ENCODE measurements around the gene PROX1. TPM values are rescaled to one million over a fixed set of nuclear protein-coding genes. Genes with fewer than 3 reads are reported as not detected.
A peak's percentile ranks its signal among the peaks of the same experiment; 100 is the strongest.

The PROX1 gene
- total RNA-seq, 1 donor from 2014 or later: 14.3 TPM

GRCh38 chr1:214026985-214027384, 39.2 kb downstream of the PROX1 start:
- H3K36me3 Mint-ChIP-seq (ENCODE audit: low read depth): no peaks in the 10 kb centered on the region
- H3K27me3 Mint-ChIP-seq (ENCODE audit: low read depth): no peaks in the 10 kb centered on the region
- H3K9me3 Mint-ChIP-seq: no peaks in the 10 kb centered on the region
- H3K4me1 Mint-ChIP-seq: peaks cover 49% of the 10 kb centered on the region
- TF ChIP-seq, protein P1, sequence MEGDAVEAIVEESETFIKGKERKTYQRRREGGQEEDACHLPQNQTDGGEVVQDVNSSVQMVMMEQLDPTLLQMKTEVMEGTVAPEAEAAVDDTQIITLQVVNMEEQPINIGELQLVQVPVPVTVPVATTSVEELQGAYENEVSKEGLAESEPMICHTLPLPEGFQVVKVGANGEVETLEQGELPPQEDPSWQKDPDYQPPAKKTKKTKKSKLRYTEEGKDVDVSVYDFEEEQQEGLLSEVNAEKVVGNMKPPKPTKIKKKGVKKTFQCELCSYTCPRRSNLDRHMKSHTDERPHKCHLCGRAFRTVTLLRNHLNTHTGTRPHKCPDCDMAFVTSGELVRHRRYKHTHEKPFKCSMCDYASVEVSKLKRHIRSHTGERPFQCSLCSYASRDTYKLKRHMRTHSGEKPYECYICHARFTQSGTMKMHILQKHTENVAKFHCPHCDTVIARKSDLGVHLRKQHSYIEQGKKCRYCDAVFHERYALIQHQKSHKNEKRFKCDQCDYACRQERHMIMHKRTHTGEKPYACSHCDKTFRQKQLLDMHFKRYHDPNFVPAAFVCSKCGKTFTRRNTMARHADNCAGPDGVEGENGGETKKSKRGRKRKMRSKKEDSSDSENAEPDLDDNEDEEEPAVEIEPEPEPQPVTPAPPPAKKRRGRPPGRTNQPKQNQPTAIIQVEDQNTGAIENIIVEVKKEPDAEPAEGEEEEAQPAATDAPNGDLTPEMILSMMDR (conservative IDR thresholded peaks at IDR 0.05): no peak
- no peak overlapping the region for H3K27ac Mint-ChIP-seq (ENCODE audit: unreplicated experiment)
- no peak overlapping the region for H3K4me3 Mint-ChIP-seq
- DNase-seq (ENCODE audit: low read depth, low spot score): no peak

DNA sequence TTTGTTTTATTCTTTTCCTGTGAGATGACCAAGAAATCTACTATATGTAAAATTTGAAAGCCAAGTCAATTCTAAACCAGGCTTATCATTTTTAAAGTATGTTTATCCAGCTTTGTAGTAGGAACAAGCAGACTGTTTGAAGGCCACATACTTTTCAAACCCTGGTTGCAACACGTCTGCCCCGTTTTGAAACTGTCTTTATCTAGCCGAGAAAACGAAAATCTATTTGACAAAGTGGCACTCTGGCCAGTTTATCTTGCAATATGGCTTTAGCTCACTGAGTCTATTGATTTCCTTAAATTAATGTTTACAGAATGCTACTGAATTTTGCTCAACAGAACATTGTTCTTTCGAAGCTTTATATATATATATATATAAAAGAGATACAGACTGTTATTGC, 39.7 kb downstream of the PROX1 start:
- no peaks in the 10 kb centered on the region for H3K9me3 Mint-ChIP-seq
- no peak for DNase-seq (ENCODE audit: low read depth, low spot score)
- H3K4me3 Mint-ChIP-seq: no peak overlapping the region
- TF ChIP-seq, protein P1 (conservative IDR thresholded peaks at IDR 0.05): no peak
- H3K27ac Mint-ChIP-seq (ENCODE audit: unreplicated experiment): no peak overlapping the region
- no peaks in the 10 kb centered on the region for H3K27me3 Mint-ChIP-seq (ENCODE audit: low read depth)
- no peaks in the 10 kb centered on the region for H3K36me3 Mint-ChIP-seq (ENCODE audit: low read depth)
- H3K4me1 Mint-ChIP-seq: peaks cover 51% of the 10 kb centered on the region

DNA sequence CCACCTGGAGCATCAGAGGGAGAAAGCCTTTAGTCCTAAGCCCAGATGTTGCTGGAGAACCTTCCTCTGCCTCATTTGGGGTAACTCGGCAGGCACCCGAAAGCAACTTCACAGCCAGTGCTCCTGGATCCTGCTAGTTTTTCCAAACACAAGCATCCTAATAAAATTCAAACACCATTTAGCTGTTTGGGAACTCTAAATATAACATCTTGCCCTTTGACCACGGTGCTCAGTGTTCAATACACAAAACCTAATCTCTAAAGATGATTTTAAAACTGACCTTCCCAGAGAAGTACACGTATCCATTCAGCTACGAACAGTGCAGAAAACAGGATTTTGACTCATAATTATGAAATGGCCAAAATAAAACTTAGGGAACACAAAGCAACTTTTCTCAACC, 40.3 kb downstream of the PROX1 start:
- H3K36me3 Mint-ChIP-seq (ENCODE audit: low read depth): no peaks in the 10 kb centered on the region
- TF ChIP-seq, protein P1 (conservative IDR thresholded peaks at IDR 0.05): no peak
- H3K27me3 Mint-ChIP-seq (ENCODE audit: low read depth): no peaks in the 10 kb centered on the region
- no peak overlapping the region for H3K27ac Mint-ChIP-seq (ENCODE audit: unreplicated experiment)
- H3K4me1 Mint-ChIP-seq: peaks cover 51% of the 10 kb centered on the region
- DNase-seq (ENCODE audit: low read depth, low spot score): no peak
- H3K9me3 Mint-ChIP-seq: no peaks in the 10 kb centered on the region
- H3K4me3 Mint-ChIP-seq: no peak overlapping the region

DNA sequence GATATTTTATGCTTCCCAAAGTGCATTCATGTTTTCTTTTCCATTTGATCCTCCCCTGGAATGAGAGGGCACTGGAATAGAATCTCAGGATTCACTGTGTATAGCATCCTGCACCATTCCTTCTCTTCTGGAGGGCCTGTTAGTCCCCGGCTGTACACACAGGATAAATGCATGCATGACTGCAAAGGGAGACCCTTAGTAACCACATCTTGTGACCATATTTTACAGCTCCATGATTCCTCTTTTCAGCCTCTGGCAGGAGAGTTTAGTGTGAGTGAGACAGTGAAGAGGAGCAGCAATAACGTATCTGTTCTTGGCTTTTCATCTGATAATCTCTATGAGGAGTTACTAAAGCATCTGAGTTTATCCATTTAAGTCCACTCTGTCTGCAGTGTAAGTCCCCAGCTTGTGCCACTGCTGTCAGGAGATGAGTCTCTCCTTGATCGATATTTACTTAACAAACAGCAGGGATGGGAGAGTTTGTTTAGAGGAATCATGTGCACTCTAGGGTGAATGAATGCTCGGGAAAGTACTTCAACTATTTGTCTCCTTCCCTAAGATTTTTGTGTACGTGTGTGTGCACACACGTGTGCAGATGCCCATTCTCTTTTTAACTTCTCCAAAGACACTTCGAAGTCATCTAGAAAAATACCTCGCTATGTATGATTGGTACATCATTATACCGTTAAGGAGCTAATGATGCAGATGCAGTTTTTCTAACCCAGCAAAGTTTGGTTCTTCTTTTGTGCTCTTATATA, 41.1 kb downstream of the PROX1 start:
- no peak for DNase-seq (ENCODE audit: low read depth, low spot score)
- H3K9me3 Mint-ChIP-seq: no peaks in the 10 kb centered on the region
- H3K4me1 Mint-ChIP-seq: peaks cover 51% of the 10 kb centered on the region
- no peak overlapping the region for H3K27ac Mint-ChIP-seq (ENCODE audit: unreplicated experiment)
- H3K27me3 Mint-ChIP-seq (ENCODE audit: low read depth): no peaks in the 10 kb centered on the region
- H3K36me3 Mint-ChIP-seq (ENCODE audit: low read depth): no peaks in the 10 kb centered on the region
- H3K4me3 Mint-ChIP-seq: no peak overlapping the region
- TF ChIP-seq, protein P1 (conservative IDR thresholded peaks at IDR 0.05): no peak

DNA sequence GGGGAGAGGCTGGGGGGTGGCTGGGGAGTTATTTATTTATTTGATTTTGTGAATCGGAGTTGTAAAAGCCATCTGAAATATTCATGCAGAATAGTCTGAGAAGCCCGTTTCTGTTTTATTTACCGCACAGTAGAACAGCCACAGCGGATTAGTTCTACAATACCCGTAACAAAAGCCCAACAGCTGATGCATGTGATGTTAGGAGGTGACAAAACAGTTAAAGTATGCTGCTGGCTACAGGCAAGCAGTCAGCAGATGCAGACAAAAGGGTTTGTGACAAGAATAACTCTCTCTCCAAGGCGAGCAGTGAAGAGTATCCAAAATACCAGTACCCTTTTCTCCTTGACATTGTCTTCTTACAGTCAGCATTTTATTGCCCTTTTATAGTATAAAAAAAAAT, 42.0 kb downstream of the PROX1 start:
- H3K9me3 Mint-ChIP-seq: no peaks in the 10 kb centered on the region
- H3K27ac Mint-ChIP-seq (ENCODE audit: unreplicated experiment): peak overlapping the region; percentile 94
- no peaks in the 10 kb centered on the region for H3K36me3 Mint-ChIP-seq (ENCODE audit: low read depth)

More for the DNA sequence above, 42.0 kb downstream of the PROX1 start:
- TF ChIP-seq, protein P1 (conservative IDR thresholded peaks at IDR 0.05): no peak
- no peaks in the 10 kb centered on the region for H3K27me3 Mint-ChIP-seq (ENCODE audit: low read depth)
- no peak for DNase-seq (ENCODE audit: low read depth, low spot score)
- peak overlapping the region; percentile 36 for H3K4me3 Mint-ChIP-seq
- H3K4me1 Mint-ChIP-seq: peaks cover 51% of the 10 kb centered on the region
